KMS-11 (cell line): ENCODE measurements around the gene RPS27.

Source experiments
- H2AFZ ChIP-seq: fragments of 200-600 bp; sonication (generic); 2 replicates; pipeline ENCODE4 v1.6.1; 2016; ENCODE audit warnings: antibody characterized with exemption, mixed run types, low read depth
- H3K27ac ChIP-seq: fragments of 200-600 bp; sonication (generic); 2 replicates; pipeline ENCODE4 v1.6.1; 2016; ENCODE audit warnings: mild to moderate bottlenecking, mixed run types
- H3K27me3 ChIP-seq: fragments of 200-600 bp; sonication (generic); 2 replicates; pipeline ENCODE4 v1.6.1; 2017; ENCODE audit warnings: mild to moderate bottlenecking, low read depth, mixed run types, moderate library complexity; ENCODE audit not compliant: insufficient read depth
- H3K36me3 ChIP-seq: fragments of 200-600 bp; sonication (generic); 2 replicates; pipeline ENCODE4 v1.6.1; 2017; ENCODE audit warnings: mild to moderate bottlenecking, mixed run types; ENCODE audit not compliant: insufficient read depth
- H3K4me1 ChIP-seq: fragments of 200-600 bp; sonication (generic); 2 replicates; pipeline ENCODE4 v1.6.1; 2016; ENCODE audit warnings: mild to moderate bottlenecking, low read depth, mixed run types; ENCODE audit not compliant: poor library complexity, severe bottlenecking
- H3K4me2 ChIP-seq: fragments of 200-600 bp; sonication (generic); 2 replicates; pipeline ENCODE4 v1.7.0; 2016; ENCODE audit warnings: mild to moderate bottlenecking, mixed run types
- H3K4me3 ChIP-seq: fragments of 200-600 bp; sonication (generic); IDR thresholded peaks from 2 replicates; pipeline ENCODE4 v1.6.1; 2017; ENCODE audit warnings: low read depth, low read length, mixed read lengths; ENCODE audit not compliant: insufficient read depth
- H3K79me2 ChIP-seq: fragments of 200-600 bp; sonication (generic); 2 replicates; pipeline ENCODE4 v1.6.1; 2016; ENCODE audit warnings: low read depth, mixed run types; ENCODE audit not compliant: insufficient read depth
- H3K9ac ChIP-seq: fragments of 200-600 bp; sonication (generic); 2 replicates; pipeline ENCODE4 v1.6.1; 2016; ENCODE audit warnings: mild to moderate bottlenecking, mixed run types
- H4K20me1 ChIP-seq: fragments of 200-600 bp; sonication (generic); 2 replicates; pipeline ENCODE4 v1.6.1; 2016; ENCODE audit warnings: mild to moderate bottlenecking, mixed run types; ENCODE audit not compliant: insufficient read depth
- TF ChIP-seq, protein P1 (sequence below): fragments of 200-600 bp; sonication (generic); conservative IDR thresholded peaks from 2 replicates; pipeline ENCODE4 v1.6.1; 2017; ENCODE audit warnings: low read depth, mild to moderate bottlenecking, antibody characterized with exemption, low read length, moderate library complexity, mixed read lengths

Gene RPS27

GRCh38 chr1:153970346-153970745 is 20.2 kb upstream of the RPS27 start:
- Histone ChIP-seq H3K9ac (no peak overlapping the region), H3K4me3 (no peak overlapping the region), H4K20me1 (no peaks in the 10 kb centered on the region), H2AFZ (no peak overlapping the region), H3K4me1 (peaks cover 34% of the 10 kb centered on the region), H3K27me3 (no peaks in the 10 kb centered on the region), H3K27ac (no peak overlapping the region), H3K36me3 (peaks cover 12% of the 10 kb centered on the region; the same call in 1 of the 2 replicates), H3K4me2 (no peak overlapping the region), H3K79me2 (peaks cover 17% of the 10 kb centered on the region)
- TF ChIP-seq, protein P1, sequence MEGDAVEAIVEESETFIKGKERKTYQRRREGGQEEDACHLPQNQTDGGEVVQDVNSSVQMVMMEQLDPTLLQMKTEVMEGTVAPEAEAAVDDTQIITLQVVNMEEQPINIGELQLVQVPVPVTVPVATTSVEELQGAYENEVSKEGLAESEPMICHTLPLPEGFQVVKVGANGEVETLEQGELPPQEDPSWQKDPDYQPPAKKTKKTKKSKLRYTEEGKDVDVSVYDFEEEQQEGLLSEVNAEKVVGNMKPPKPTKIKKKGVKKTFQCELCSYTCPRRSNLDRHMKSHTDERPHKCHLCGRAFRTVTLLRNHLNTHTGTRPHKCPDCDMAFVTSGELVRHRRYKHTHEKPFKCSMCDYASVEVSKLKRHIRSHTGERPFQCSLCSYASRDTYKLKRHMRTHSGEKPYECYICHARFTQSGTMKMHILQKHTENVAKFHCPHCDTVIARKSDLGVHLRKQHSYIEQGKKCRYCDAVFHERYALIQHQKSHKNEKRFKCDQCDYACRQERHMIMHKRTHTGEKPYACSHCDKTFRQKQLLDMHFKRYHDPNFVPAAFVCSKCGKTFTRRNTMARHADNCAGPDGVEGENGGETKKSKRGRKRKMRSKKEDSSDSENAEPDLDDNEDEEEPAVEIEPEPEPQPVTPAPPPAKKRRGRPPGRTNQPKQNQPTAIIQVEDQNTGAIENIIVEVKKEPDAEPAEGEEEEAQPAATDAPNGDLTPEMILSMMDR: no peak

DNA sequence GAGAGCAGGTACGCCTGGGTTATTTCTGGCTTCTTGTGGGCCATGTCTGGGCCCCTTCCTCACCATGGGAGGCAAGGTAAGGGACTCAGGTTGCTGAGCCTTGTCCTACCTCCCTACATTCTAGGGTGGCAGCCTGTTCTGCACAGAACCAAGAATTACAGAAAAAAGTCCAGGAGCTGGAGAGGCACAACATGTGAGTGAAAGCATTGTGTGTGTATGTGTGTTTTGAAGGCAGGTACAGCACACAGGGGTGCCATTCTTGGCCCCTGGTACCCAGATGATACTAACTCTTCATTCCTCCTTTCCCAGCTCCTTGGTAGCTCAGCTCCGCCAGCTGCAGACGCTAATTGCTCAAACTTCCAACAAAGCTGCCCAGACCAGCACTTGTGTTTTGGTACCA is 17.5 kb upstream of the RPS27 start:
- TF ChIP-seq, protein P1: no peak
- no peak overlapping the region for H2AFZ ChIP-seq
- no peak overlapping the region for H3K27ac ChIP-seq
- H3K4me2 ChIP-seq: no peak overlapping the region
- peaks cover 12% of the 10 kb centered on the region; the same call in 1 of the 2 replicates for H3K36me3 ChIP-seq
- no peak overlapping the region for H3K4me3 ChIP-seq
- H3K79me2 ChIP-seq: peaks cover 21% of the 10 kb centered on the region
- H4K20me1 ChIP-seq: no peaks in the 10 kb centered on the region
- peaks cover 30% of the 10 kb centered on the region for H3K4me1 ChIP-seq
- H3K27me3 ChIP-seq: no peaks in the 10 kb centered on the region
- no peak overlapping the region for H3K9ac ChIP-seq

GRCh38 chr1:153973525-153973924 is 17.0 kb upstream of the RPS27 start:
- no peaks in the 10 kb centered on the region for H4K20me1 ChIP-seq
- no peak overlapping the region for H3K9ac ChIP-seq
- H3K36me3 ChIP-seq: peaks cover 12% of the 10 kb centered on the region; the same call in 1 of the 2 replicates
- TF ChIP-seq, protein P1: no peak
- no peak overlapping the region for H3K4me3 ChIP-seq
- no peak overlapping the region for H3K27ac ChIP-seq
- peaks cover 21% of the 10 kb centered on the region for H3K79me2 ChIP-seq
- peaks cover 30% of the 10 kb centered on the region for H3K4me1 ChIP-seq
- H2AFZ ChIP-seq: no peak overlapping the region
- H3K4me2 ChIP-seq: no peak overlapping the region
- H3K27me3 ChIP-seq: no peaks in the 10 kb centered on the region

DNA sequence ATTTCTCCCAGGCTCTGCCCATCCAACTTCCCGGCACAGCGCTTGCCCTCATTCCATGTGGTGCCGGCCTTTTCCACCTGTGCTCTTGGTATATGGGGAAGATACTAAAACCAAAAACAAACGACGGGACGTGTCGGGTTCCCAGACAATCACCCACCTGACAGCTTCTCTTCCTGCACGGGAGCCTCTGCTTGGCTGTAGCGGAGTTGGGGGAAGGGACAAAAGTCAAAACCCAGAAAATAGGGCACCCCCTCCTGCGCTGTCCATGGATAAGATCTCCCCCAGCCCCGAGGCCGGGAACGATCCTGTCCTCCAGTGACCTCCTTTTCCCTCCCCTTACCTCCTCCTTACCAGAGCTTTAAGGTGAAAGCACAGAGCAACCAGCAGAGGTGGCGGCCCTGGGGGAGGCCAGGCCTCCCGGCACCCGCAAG is 13.7 kb upstream of the RPS27 start:
- H3K4me3 ChIP-seq: peak overlapping the region; percentile 99
- TF ChIP-seq, protein P1: 0 out of 2 replicates have a peak, but pooled peaks have one; percentile 17
- H3K79me2 ChIP-seq: peaks cover 21% of the 10 kb centered on the region
- no peaks in the 10 kb centered on the region for H3K27me3 ChIP-seq
- H3K4me1 ChIP-seq: peaks cover 28% of the 10 kb centered on the region
- H4K20me1 ChIP-seq: no peaks in the 10 kb centered on the region
- H2AFZ ChIP-seq: peak overlapping the region; percentile 88
- H3K36me3 ChIP-seq: peaks cover 12% of the 10 kb centered on the region; the same call in 1 of the 2 replicates
- peak overlapping the region; percentile 56 for H3K4me2 ChIP-seq
- H3K27ac ChIP-seq: peak overlapping the region; percentile 60
- peak overlapping the region; percentile 83 for H3K9ac ChIP-seq
